Measurements from ENCODE around the gene JTB.

JTB gene

GRCh38 chr1:153953859-153954365 is 23.6 kb downstream of the JTB start:
- no peak for DNase-seq (ENCODE audit: low spot score)

GRCh38 chr1:153951801-153952200 is 25.7 kb downstream of the JTB start:
- no peak for DNase-seq (ENCODE audit: low spot score)

DNA sequence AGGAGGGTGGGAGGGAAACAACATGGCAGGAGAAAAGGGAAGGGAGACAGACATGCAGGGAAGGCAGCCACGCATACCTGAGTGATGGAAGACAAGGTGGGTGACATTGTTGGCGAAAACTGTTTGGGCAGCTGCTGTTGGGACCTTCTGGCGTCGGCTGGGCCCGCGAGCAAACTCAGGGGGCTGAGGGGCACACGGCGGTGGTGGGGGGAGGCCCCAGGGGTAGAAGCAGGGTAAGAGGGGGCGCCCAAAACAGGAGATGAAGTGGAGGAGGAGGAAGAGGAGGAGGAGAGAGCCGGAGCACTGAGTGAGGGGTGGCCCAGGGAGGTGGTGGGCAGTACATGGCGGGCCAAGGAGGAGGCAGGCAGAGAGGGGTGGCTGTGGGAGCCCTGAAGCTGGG is 26.3 kb downstream of the JTB start:
- no peak for DNase-seq (ENCODE audit: low spot score)

GRCh38 chr1:153946622-153947241 is 30.7 kb downstream of the JTB start, which contains the start of gene DENND4B:
Gene DENND4B (minus strand): TSS chr1:153946718. CDS start chr1:153944374, 2,344 bp downstream.
- peak; percentile 87 for DNase-seq (ENCODE audit: low spot score)

GRCh38 chr1:153945795-153946621 is 31.5 kb downstream of the JTB start:
- DNase-seq (ENCODE audit: low spot score), result peak; percentile 53

GRCh38 chr1:153945131-153945794 is 32.2 kb downstream of the JTB start:
- DNase-seq (ENCODE audit: low spot score), result no peak

GRCh38 chr1:153944827-153945117 is 32.7 kb downstream of the JTB start:
- DNase-seq (ENCODE audit: low spot score), result no peak

DNA sequence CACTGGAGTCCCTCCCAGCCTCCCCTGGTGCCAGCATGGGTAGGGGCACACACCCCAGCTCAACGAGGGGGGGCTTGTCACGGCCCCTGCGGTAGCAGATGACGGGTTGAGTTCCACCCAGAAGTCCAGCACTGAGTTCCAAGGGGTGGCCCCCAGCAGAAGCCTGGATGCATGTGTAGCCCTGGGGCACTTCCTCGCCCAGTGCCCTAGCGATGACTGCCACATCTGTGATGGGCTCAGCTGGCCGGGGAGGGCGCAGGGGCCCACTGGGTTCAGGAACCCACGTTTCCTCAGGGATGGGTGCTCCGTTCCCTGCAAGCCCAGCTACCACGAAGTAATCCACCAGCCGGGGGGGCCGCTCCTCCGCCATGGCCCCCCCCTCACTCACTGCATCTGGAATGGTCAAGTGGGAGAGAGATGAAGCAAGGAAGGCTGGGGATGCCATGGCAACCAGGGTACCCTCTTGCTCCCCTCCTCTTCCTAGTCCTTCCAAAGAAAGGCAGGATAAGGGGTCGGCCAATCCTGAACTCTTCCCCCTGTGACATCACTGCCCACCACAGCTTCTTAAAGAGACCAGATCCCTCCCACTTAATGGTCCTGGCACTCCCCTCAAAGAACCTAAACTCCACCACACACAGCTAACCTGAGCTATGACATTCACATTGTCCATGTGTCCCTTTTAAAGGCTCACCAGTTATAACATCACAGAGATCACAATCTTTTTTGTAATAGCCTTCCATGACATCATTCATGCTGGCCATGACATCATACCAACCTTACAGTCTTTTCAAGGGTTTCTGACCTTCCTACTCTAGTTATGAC is 33.3 kb downstream of the JTB start:
- no peak for DNase-seq (ENCODE audit: low spot score)

DNA sequence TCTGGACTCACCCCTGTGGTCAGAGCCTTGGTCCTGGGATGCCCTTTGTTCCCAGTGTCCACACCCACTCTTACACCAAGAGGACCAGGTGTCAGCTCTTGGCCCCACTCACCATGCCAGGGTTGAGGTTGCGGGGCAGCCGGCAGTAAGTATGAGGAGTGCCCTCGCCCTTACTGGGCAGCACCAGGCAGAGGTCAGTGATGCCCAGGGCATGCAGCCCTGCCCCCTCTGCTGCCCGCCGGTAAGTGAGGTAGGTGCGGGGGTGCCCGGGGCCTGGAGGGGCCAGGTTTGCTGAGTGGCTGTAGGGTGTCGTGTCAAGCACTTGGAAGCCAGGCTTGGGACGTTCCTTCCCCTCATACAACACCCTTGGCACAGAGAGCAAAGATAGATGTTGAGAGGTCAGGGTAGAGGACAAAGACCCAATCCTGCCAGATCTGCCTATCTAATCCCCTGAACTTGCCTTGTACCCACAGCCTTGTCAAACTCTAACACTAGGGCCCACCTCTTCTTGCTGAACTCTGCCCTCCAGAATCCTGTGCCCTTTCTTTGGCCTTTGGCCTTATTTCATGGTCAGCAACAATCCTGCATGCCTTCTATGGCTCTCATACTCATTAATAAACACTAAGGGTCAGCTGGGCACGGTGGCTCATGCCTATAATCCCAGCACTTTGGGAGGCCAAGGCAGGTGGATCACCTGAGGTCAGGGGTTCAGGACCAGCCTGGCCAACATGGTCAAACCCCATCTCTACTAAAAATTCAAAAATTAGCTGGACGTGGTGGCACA is 34.5 kb downstream of the JTB start:
- no peak for DNase-seq (ENCODE audit: low spot score)

DNA sequence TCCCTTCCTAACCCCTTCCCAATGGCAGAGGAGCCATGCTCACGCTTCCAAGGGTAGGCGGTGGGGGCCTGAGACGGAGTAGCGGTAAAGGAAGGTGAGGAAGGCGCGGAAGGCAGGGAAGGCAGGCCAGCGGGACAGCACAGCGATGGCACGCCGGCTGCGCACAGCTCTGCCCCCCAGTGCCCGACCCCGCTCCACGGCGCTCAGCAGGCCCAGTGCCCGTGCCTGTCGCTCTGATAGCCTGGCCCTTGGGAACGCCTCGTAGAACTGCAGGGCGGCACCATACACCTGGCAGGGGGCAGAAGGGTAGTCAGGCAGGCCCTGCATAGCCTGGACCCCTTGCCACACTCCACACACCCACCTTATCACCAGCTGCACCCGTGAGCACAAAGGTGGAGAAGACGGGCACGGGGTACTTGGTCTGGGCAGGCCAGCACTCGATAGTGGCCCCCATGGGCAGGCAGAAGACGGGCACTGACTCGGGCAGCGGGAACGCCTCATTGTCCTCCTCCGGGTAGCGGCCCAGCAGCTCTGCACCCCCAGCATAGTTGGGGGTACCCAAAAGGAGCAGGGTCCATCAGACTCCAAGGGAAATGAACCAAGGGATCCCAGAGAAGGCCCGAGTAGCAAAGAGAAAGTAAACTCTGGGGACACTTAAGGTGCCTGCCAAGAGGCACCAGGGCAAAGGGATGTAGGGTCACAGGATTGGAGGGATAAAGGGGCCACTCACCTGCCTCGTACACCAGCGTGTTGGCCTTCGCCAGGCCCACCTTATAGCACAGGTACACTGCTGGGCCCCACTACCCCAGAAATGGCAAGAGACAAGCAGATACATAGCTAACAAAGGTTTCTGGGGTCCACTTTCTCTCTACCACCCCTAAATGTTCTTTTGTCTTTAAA is 35.4 kb downstream of the JTB start:
- DNase-seq (ENCODE audit: low spot score), result no peak

DNA sequence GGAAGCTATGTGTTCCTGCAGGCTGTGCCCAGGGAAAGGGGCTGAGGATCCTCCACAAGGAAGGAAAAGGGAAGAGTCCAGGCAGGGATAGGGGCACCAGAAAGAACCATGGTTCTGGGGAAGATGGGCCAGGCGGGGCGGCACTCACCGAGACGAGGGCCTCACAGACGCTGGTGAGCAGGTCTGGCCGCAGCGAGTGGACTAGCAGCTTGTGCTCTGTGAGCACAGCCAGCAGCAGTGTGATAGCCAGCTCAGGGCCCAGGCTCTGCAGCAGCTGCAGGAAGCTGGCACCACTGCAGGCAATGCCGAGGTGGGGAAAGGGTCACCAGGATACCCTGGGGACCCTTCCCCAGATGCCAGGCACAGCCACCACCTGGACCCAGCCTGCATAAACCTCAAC is 36.7 kb downstream of the JTB start:
- no peak for DNase-seq (ENCODE audit: low spot score)

GRCh38 chr1:153939476-153939875 is 38.0 kb downstream of the JTB start:
- DNase-seq (ENCODE audit: low spot score), result no peak

GRCh38 chr1:153938996-153939395 is 38.5 kb downstream of the JTB start:
- no peak for DNase-seq (ENCODE audit: low spot score)

DNA sequence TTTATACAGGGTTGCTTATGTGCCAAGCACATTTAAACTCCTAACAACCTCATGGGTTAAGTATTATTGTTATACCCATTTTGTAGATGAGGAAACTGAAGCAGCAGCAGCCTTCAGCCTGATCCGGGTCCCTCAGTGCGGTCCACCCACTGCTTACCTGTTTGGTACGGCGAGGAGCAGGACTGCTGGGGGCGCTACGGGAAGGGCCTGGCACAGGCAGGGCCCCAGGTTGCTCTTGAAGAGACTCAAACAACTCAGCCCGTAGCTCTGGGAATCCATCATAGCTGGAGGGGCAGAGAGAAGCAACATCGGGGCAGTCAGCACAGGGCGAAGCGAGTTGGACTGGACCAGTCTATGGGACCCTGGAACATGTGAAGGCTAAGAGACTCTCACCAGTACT is 40.1 kb downstream of the JTB start:
- DNase-seq (ENCODE audit: low spot score), result no peak

DNA sequence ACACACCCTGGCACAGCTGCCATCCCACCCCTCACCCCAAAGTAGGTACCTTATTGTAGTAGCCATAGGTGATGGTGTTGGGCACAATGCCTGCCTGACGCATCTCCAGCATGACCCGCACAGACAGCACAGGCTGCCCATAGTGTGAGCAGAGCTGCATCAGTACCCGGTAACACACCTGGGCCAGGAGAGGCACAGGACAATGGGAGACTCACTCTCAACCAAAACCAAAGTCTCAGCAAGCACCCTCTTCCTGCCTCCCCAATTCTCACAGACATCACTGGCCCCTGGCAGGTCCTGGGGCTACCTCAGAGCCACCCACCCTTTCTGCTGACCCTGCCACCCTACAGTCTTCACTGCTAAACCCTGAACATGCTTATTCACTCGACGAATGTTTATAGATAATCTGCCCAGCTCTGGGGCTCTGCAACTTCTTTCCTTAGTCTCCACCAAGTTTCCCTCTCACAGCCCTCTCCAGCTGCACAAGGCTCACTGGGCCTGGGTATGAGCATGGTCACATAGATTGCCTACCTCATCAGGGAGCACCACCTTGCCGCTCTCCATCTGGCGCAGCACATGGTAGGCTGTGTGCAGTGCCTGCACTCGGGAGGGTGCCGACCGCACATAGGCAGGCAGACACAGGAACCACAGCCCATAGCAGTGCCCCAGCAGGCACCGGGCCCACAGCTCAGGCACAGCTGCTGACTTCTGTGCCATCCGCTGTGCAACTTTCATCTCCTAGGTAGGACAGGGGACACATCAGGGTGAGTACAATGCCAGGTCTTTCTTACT is 41.3 kb downstream of the JTB start:
- DNase-seq (ENCODE audit: low spot score), result no peak

DNA sequence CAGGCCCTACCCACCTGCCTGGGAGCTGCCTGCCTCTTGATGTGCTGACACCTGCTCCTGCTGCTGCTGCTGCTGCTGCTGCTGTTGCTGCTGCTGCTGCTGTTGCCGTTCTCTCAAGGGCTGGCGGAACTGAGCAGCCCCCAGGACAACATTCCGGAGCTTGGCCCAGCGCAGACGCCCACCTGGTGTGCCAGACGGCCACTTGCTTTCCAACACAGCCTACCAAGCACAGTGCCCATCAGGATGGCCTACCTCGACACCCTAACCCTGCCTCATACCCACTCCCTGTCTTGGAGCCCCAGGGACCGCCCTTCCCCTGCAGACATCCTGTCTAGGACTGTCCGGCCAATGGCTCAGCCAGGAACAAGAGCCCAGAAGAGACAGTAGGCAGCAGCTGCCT is 42.7 kb downstream of the JTB start:
- DNase-seq (ENCODE audit: low spot score), result no peak

DNA sequence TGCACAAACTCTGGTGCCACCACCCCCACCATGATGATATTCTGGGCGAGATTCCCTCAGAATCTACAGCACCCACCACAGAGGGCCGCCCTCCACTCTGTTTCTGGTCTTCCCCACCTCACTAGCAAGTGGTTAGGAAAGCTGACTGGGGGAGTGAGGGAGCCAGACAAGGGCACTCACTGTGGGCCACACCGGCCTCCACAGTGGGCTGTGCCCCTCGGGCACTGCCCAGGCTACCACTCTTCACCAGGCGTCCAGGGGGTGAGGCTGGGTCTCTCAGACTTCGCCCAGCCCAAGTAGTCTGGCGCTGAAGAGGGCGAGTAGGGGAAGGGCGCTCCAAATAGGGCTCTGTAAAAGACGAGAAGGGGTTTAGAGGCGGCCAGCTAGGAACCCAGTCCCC is 43.5 kb downstream of the JTB start:
- DNase-seq (ENCODE audit: low spot score), result no peak

GRCh38 chr1:153933430-153933829 is 44.0 kb downstream of the JTB start:
- no peak for DNase-seq (ENCODE audit: low spot score)

Measured in LoVo (cell line).